GM23338 (cell line): ENCODE measurements around the gene ANKS1B.

ENCODE experiments used
- CTCF ChIP-seq, 2 experiments: fragments of 200-600 bp in 1 of 2; sonication (generic) in 1 of 2; conservative IDR thresholded peaks; 2 replicates each; pipeline versions ENCODE4 v1.5.1 to v1.6.1; 2016 to 2017; ENCODE audit warnings: antibody characterized with exemption in 2 of 2, low read depth in 2 of 2, mild to moderate bottlenecking in 2 of 2, moderate library complexity in 1 of 2
- EZH2phosphoT487 ChIP-seq: fragments of 200-600 bp; sonication (generic); IDR thresholded peaks from one replicate; pipeline ENCODE4 v1.8.1; 2018; ENCODE audit warnings: antibody characterized with exemption; ENCODE audit not compliant: unreplicated experiment
- POLR2AphosphoS5 ChIP-seq: IDR thresholded peaks from 2 replicates; pipeline ENCODE4 v1.6.1; 2016; ENCODE audit warnings: antibody characterized with exemption, low read depth

- TF ChIP-seq EZH2phosphoT487 = no peak
- TF ChIP-seq CTCF (conservative IDR thresholded peaks at IDR 0.05; ENCODE audit: low read depth in 2 of 2) = no peak
- TF ChIP-seq POLR2AphosphoS5 = no peak
These were observed 276.9 kb downstream of the ANKS1B start for GRCh38 chr12:99707883-99708282.
